SKM-1 treated with dmso at 0.1 percent for 144 hours (cell line): ENCODE data around the gene DOK1.
"Not testable (repeated sequence)": the region's sequence is repeated elsewhere in the genome, so short reads cannot be mapped to it uniquely, and the experiment has no call there.

Experiments
- DNase-seq: peaks from one replicate; lab custom pipeline; 2025; ENCODE audit not compliant: unreplicated experiment; lab: John Stamatoyannopoulos, UW

The DOK1 gene

GRCh38 chr2:74548285-74548899 lies 6.1 kb upstream of the DOK1 start:
- DNase-seq: no peak

GRCh38 chr2:74548900-74549826 lies 5.4 kb upstream of the DOK1 start:
- DNase-seq: peak; percentile 19

GRCh38 chr2:74550231-74550630 lies 4.3 kb upstream of the DOK1 start:
- DNase-seq: no peak

GRCh38 chr2:74551530-74551929 lies 3.0 kb upstream of the DOK1 start:
- no peak for DNase-seq

GRCh38 chr2:74551942-74552913 lies 2.3 kb upstream of the DOK1 start:
- DNase-seq: no peak

GRCh38 chr2:74552914-74553811 lies 1.4 kb upstream of the DOK1 start:
- DNase-seq: no peak

GRCh38 chr2:74554820-74555531 lies 456 bp downstream of the DOK1 start:
- DNase-seq: peak; percentile 25

GRCh38 chr2:74555610-74556103 lies 1.1 kb downstream of the DOK1 start:
- DNase-seq: peak; percentile 13

GRCh38 chr2:74556159-74556558 lies 1.6 kb downstream of the DOK1 start:
- no peak for DNase-seq

GRCh38 chr2:74556831-74557370 lies 2.4 kb downstream of the DOK1 start:
- no peak for DNase-seq

GRCh38 chr2:74558284-74559230 lies 4.0 kb downstream of the DOK1 start:
- DNase-seq: no peak

GRCh38 chr2:74559912-74560311 lies 5.4 kb downstream of the DOK1 start:
- no peak for DNase-seq

GRCh38 chr2:74560591-74560990 lies 6.1 kb downstream of the DOK1 start:
- no peak for DNase-seq

GRCh38 chr2:74561022-74561421 lies 6.5 kb downstream of the DOK1 start:
- not testable (repeated sequence) for DNase-seq

- no peak for DNase-seq
Measured at GRCh38 chr2:74562126-74562775, 7.7 kb downstream of the DOK1 start.

GRCh38 chr2:74564222-74564621 lies 9.7 kb downstream of the DOK1 start:
- DNase-seq: no peak

- DNase-seq: no peak
Measured at GRCh38 chr2:74566076-74566753, 11.7 kb downstream of the DOK1 start.
